ENCODE measurements around the gene MN1. TPM values are rescaled to one million over a fixed set of nuclear protein-coding genes. Genes with fewer than 3 reads are reported as not detected.
"Not testable (repeated sequence)": the region's sequence is repeated elsewhere in the genome, so short reads cannot be mapped to it uniquely, and the experiment has no call there.

MN1 gene
- total RNA-seq, 3 donors from 2014 or later = 2.0 to 4.7 (median 3.2) TPM

DNA sequence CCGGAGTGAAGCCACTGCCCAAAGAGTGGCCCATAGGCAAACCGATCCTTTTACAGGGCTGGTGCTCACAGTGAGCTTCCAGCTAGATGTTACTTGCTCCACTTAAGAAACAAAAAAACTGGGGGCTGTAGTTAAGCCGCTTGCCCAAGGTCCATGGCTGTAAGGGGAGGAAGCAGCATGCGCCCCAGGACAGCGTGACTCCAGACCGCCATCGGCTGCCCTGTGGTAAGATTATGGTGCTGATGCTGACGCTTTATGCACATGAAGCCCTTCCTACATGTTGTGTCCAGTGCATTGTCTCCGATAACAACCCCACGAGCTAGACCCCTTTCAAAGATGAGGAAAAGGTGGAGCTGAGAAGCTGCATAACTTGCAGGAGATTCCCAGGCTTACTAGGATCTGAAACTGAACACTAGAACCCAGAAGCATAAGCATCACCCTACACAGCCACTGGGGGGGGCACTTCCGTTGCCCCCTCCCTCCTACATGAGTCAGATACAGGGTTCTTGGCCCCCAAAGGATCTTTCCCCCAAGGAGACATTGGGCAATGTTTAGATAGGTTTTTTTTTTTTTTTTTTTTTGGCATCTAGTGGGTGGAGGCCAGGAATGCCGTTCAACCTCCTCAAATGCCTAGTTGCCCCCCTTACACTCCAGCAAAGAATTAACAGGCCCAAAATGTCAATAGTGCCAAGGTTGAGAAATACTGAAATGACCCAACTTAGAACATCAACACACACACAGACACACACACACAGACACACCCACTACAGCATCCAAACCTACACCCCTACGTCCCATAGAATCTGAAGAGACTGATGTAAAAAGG lies 53.9 kb downstream of the MN1 start:
- H3K36me3 ChIP-seq = no peaks in the 10 kb centered on the region
- intact Hi-C loops (cut with DNase I; ENCODE audit: low total_unique reads) = no loop called here
- H3K27me3 ChIP-seq = no peaks in the 10 kb centered on the region
- H3K4me3 ChIP-seq = no peak overlapping the region
- TF ChIP-seq, protein P1, sequence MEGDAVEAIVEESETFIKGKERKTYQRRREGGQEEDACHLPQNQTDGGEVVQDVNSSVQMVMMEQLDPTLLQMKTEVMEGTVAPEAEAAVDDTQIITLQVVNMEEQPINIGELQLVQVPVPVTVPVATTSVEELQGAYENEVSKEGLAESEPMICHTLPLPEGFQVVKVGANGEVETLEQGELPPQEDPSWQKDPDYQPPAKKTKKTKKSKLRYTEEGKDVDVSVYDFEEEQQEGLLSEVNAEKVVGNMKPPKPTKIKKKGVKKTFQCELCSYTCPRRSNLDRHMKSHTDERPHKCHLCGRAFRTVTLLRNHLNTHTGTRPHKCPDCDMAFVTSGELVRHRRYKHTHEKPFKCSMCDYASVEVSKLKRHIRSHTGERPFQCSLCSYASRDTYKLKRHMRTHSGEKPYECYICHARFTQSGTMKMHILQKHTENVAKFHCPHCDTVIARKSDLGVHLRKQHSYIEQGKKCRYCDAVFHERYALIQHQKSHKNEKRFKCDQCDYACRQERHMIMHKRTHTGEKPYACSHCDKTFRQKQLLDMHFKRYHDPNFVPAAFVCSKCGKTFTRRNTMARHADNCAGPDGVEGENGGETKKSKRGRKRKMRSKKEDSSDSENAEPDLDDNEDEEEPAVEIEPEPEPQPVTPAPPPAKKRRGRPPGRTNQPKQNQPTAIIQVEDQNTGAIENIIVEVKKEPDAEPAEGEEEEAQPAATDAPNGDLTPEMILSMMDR (IDR thresholded peaks at IDR 0.05) = no peak
- TF ChIP-seq POLR2A (IDR thresholded peaks at IDR 0.05) = no peak
- TF ChIP-seq POLR2AphosphoS5 (IDR thresholded peaks at IDR 0.05) = no peak
- no peak for DNase-seq (ENCODE audit: low spot score in 2 of 2)
- peak overlapping the region in 1 of 2 donors; percentile 43 for H3K27ac ChIP-seq
- no peaks in the 10 kb centered on the region for H3K4me1 ChIP-seq
- H3K9me3 ChIP-seq = no peaks in the 10 kb centered on the region

DNA sequence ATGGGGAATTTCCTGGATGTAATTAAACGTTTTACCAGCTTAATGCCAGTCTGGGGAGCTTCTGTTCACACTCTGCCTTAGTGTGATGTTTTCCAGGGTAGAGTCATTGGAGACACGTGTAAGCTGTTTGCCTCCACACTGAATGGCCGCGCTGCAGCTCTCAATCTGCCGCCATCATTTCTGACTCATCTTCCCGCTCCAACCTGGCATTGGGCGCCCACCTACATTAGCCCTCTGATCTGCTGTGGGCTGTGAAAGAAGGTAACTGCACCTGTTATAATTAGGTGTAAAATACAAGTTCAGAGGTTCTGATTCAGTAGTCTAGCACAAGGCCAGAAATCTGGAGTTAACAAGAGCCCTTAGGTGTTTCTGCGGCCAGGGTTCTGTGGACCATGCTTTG lies 54.6 kb downstream of the MN1 start:
- no peak for DNase-seq (ENCODE audit: low spot score in 2 of 2)
- TF ChIP-seq, protein P1 (IDR thresholded peaks at IDR 0.05) = no peak
- no peak for TF ChIP-seq POLR2A (IDR thresholded peaks at IDR 0.05)
- TF ChIP-seq POLR2AphosphoS5 (IDR thresholded peaks at IDR 0.05) = no peak
- H3K4me1 ChIP-seq = no peaks in the 10 kb centered on the region
- H3K27me3 ChIP-seq = no peaks in the 10 kb centered on the region
- H3K36me3 ChIP-seq = no peaks in the 10 kb centered on the region
- no peak overlapping the region for H3K27ac ChIP-seq
- H3K4me3 ChIP-seq = no peak overlapping the region
- intact Hi-C loops (cut with DNase I; ENCODE audit: low total_unique reads) = no loop called here
- no peaks in the 10 kb centered on the region for H3K9me3 ChIP-seq

DNA sequence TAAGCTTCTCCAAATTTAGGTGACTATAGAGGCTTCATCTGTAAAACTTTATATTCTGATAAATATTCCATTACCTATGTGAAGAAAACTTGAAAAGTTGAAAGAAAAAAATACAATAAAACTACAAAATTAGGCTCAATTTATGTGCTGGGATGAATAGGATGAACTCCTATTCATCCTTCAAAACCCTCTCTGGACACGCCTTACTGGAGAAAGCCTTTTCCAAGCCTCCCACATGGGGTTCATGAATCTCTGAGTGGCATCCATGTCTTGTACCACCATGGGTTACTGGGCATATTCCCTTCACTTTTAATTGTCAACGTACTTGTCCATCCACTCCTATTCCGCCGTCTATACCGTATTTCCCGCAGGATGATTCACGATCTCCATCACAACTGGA lies 55.7 kb downstream of the MN1 start:
- Histone ChIP-seq H3K4me3 (no peak overlapping the region), H3K27ac (no peak overlapping the region), H3K4me1 (no peaks in the 10 kb centered on the region), H3K9me3 (no peaks in the 10 kb centered on the region), H3K27me3 (no peaks in the 10 kb centered on the region), H3K36me3 (no peaks in the 10 kb centered on the region)
- DNase-seq (ENCODE audit: low spot score in 2 of 2) = no peak
- intact Hi-C loops (cut with DNase I; ENCODE audit: low total_unique reads) = no loop called here
- TF ChIP-seq POLR2AphosphoS5 (IDR thresholded peaks at IDR 0.05) (no peak), POLR2A (IDR thresholded peaks at IDR 0.05) (no peak)
- TF ChIP-seq, protein P1 (IDR thresholded peaks at IDR 0.05) = no peak

DNA sequence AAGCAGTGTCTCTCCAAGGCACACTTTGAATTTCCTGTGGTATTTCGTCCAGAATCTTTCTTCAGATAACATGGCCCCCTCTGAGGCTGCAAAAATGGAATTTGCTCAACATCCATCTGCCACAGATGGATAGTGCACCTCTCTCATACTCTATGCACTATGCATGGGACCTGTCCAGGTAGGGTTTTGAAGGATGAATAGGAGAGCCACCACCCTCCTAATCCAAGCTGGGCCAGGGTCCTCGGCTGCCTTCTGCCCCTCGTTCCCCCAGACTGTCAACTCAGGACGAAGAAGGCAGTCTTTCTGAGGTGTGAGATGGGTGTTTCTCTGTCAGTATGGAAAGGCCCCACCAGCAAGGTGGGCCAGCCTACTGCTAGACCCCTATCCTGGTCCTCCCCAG lies 56.4 kb downstream of the MN1 start:
- Histone ChIP-seq H3K4me1 (no peaks in the 10 kb centered on the region), H3K9me3 (no peaks in the 10 kb centered on the region), H3K27ac (no peak overlapping the region), H3K36me3 (no peaks in the 10 kb centered on the region), H3K27me3 (no peaks in the 10 kb centered on the region), H3K4me3 (no peak overlapping the region)
- intact Hi-C loops (cut with DNase I; ENCODE audit: low total_unique reads) = no loop called here
- no peak for DNase-seq (ENCODE audit: low spot score in 2 of 2)
- TF ChIP-seq POLR2AphosphoS5 (IDR thresholded peaks at IDR 0.05) (no peak), POLR2A (IDR thresholded peaks at IDR 0.05) (no peak)
- TF ChIP-seq, protein P1 (IDR thresholded peaks at IDR 0.05) = no peak

DNA sequence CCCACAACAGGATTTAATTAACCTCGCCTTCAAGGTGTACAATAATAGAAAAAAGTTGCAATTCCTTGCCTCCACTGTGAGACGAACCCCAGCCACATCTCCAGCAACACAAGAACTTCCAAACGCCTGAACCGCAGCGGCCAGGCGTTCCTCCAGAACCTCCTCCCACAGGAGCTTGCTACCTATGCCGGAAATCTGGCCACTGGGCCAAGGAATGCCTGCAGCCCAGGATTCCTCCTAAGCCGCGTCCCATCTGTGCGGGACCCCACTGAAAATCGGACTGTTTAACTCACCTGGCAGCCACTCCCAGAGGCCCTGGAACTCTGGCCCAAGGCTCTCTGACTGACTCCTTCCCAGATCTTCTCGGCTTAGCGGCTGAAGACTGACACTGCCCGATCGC lies 57.5 kb downstream of the MN1 start:
- H3K36me3 ChIP-seq; H3K27ac ChIP-seq; H3K4me1 ChIP-seq; H3K9me3 ChIP-seq; H3K27me3 ChIP-seq; H3K4me3 ChIP-seq; intact Hi-C loops (cut with DNase I; ENCODE audit: low total_unique reads): not testable (repeated sequence)
- DNase-seq (ENCODE audit: low spot score in 2 of 2) = peak in 1 of 2 donors; percentile 33

Data from breast epithelium (tissue), 4 donors.